ENCODE results near the gene NUDT17.

The NUDT17 gene

DNA sequence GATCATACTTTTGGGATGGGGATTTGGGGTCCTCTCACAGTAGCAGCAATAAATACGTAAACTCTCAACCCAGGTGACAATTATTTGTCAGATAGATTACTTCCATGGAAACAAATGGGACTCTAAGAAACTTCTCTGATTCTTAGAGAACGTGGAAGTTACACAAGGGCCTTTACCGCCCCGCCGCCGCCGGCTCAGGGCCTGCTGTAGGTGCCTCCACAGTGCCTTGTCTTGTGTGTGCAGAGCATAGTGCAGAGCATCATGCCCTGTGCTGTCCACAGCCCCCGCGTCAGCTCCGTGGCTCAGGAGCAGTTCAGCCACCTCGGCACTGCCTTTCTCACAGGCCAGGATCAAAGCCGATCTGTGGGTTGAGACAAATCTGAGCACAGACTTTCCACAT, 29.2 kb downstream of the NUDT17 start:
- POLR2A ChIA-PET, result no interaction called here
- H3K36me3 ChIP-seq (ENCODE audit: control insufficient read depth in 2 of 2, insufficient read depth in 1 of 2, low read length in 2 of 2), result no peaks in the 10 kb centered on the region
- CTCF ChIA-PET, result interaction anchor here (1.0 kb wide), 1 partner anchor 15 kb away, joined by 4 read pairs; the partner anchor contains the start of gene PIAS3
- H3K27ac ChIP-seq (ENCODE audit: extremely low read depth, low read depth, low read length), result no peak overlapping the region
- H3K4me1 ChIP-seq (ENCODE audit: control insufficient read depth, insufficient read depth, low read length), result no peaks in the 10 kb centered on the region
- H3K4me3 ChIP-seq (ENCODE audit: low read depth, low read length), result no peak overlapping the region
- no peaks in the 10 kb centered on the region for H3K9me3 ChIP-seq (ENCODE audit: control insufficient read depth, insufficient read depth, low read depth, low read length)
- TF ChIP-seq, protein P1, sequence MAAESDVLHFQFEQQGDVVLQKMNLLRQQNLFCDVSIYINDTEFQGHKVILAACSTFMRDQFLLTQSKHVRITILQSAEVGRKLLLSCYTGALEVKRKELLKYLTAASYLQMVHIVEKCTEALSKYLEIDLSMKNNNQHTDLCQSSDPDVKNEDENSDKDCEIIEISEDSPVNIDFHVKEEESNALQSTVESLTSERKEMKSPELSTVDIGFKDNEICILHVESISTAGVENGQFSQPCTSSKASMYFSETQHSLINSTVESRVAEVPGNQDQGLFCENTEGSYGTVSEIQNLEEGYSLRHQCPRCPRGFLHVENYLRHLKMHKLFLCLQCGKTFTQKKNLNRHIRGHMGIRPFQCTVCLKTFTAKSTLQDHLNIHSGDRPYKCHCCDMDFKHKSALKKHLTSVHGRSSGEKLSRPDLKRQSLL (tag by site-specific recombination; IDR thresholded peaks at IDR 0.05), result no peak
- TF ChIP-seq ZNF558 (tag by site-specific recombination; IDR thresholded peaks at IDR 0.05) (no peak), YY2 (tag by site-specific recombination; IDR thresholded peaks at IDR 0.05) (no peak), ZNF654 (tag by site-specific recombination; IDR thresholded peaks at IDR 0.05; ENCODE audit: low read depth) (no peak), GLIS1 (tag by site-specific recombination; IDR thresholded peaks at IDR 0.05) (no peak)
- TF ChIP-seq, protein P2, sequence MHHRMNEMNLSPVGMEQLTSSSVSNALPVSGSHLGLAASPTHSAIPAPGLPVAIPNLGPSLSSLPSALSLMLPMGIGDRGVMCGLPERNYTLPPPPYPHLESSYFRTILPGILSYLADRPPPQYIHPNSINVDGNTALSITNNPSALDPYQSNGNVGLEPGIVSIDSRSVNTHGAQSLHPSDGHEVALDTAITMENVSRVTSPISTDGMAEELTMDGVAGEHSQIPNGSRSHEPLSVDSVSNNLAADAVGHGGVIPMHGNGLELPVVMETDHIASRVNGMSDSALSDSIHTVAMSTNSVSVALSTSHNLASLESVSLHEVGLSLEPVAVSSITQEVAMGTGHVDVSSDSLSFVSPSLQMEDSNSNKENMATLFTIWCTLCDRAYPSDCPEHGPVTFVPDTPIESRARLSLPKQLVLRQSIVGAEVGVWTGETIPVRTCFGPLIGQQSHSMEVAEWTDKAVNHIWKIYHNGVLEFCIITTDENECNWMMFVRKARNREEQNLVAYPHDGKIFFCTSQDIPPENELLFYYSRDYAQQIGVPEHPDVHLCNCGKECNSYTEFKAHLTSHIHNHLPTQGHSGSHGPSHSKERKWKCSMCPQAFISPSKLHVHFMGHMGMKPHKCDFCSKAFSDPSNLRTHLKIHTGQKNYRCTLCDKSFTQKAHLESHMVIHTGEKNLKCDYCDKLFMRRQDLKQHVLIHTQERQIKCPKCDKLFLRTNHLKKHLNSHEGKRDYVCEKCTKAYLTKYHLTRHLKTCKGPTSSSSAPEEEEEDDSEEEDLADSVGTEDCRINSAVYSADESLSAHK (tag by site-specific recombination; IDR thresholded peaks at IDR 0.05), result no peak
- TF ChIP-seq, protein P3, sequence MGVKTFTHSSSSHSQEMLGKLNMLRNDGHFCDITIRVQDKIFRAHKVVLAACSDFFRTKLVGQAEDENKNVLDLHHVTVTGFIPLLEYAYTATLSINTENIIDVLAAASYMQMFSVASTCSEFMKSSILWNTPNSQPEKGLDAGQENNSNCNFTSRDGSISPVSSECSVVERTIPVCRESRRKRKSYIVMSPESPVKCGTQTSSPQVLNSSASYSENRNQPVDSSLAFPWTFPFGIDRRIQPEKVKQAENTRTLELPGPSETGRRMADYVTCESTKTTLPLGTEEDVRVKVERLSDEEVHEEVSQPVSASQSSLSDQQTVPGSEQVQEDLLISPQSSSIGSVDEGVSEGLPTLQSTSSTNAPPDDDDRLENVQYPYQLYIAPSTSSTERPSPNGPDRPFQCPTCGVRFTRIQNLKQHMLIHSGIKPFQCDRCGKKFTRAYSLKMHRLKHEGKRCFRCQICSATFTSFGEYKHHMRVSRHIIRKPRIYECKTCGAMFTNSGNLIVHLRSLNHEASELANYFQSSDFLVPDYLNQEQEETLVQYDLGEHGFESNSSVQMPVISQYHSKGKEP (tag by site-specific recombination; IDR thresholded peaks at IDR 0.05), result no peak

DNA sequence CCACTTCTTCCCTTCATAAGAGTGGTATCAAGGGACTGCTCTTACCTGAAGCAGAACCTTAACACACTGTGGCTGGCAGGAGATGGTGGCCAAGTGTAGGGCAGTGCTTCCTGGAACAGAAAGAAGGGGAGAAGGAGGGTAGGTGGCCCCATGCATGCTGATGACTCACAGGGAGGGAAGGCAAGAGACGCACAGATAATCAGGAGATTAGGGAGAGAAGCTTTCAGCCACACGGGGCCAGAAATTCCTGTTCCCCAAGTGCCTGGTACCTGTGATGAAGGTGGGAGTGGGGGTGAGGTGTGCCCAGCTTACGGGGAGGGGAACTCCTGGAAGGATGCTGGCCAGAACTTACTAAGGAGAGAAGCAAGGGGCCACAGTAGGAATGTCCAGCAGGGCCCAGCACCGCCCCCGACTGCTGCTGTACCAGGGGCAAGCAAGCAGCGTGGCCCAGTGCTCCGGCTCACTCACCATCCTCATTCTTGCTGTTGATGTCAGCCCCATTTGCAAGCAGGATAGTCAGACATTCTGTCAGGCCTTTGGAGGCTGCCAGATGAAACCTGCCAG, 32.6 kb downstream of the NUDT17 start:
- no peaks in the 10 kb centered on the region for H3K36me3 ChIP-seq (ENCODE audit: control insufficient read depth in 2 of 2, insufficient read depth in 1 of 2, low read length in 2 of 2)
- TF ChIP-seq SP2 (tag by site-specific recombination; IDR thresholded peaks at IDR 0.05), result no peak
- no peak for TF ChIP-seq OVOL3 (tag by site-specific recombination; IDR thresholded peaks at IDR 0.05)
- TF ChIP-seq, protein P4, sequence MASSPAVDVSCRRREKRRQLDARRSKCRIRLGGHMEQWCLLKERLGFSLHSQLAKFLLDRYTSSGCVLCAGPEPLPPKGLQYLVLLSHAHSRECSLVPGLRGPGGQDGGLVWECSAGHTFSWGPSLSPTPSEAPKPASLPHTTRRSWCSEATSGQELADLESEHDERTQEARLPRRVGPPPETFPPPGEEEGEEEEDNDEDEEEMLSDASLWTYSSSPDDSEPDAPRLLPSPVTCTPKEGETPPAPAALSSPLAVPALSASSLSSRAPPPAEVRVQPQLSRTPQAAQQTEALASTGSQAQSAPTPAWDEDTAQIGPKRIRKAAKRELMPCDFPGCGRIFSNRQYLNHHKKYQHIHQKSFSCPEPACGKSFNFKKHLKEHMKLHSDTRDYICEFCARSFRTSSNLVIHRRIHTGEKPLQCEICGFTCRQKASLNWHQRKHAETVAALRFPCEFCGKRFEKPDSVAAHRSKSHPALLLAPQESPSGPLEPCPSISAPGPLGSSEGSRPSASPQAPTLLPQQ (tag by site-specific recombination; IDR thresholded peaks at IDR 0.05), result 0 out of 2 replicates have a peak, but pooled peaks have one; percentile 29
- no peak for TF ChIP-seq ZNF292 (tag by site-specific recombination; IDR thresholded peaks at IDR 0.05; ENCODE audit: borderline replicate concordance, low read depth)
- no peak for TF ChIP-seq ZNF239 (tag by site-specific recombination; IDR thresholded peaks at IDR 0.05)
- TF ChIP-seq, protein P5, sequence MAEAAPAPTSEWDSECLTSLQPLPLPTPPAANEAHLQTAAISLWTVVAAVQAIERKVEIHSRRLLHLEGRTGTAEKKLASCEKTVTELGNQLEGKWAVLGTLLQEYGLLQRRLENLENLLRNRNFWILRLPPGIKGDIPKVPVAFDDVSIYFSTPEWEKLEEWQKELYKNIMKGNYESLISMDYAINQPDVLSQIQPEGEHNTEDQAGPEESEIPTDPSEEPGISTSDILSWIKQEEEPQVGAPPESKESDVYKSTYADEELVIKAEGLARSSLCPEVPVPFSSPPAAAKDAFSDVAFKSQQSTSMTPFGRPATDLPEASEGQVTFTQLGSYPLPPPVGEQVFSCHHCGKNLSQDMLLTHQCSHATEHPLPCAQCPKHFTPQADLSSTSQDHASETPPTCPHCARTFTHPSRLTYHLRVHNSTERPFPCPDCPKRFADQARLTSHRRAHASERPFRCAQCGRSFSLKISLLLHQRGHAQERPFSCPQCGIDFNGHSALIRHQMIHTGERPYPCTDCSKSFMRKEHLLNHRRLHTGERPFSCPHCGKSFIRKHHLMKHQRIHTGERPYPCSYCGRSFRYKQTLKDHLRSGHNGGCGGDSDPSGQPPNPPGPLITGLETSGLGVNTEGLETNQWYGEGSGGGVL (tag by site-specific recombination; IDR thresholded peaks at IDR 0.05), result peak; percentile 49; the same call in 1 of the 2 replicates
- TF ChIP-seq ZNF626 (tag by site-specific recombination; IDR thresholded peaks at IDR 0.05), result no peak
- H3K9me3 ChIP-seq (ENCODE audit: control insufficient read depth, insufficient read depth, low read depth, low read length), result no peaks in the 10 kb centered on the region
- no peaks in the 10 kb centered on the region for H3K4me1 ChIP-seq (ENCODE audit: control insufficient read depth, insufficient read depth, low read length)
- no peak overlapping the region for H3K4me3 ChIP-seq (ENCODE audit: low read depth, low read length)
- ChIA-PET POLR2A (interaction anchor here (1.7 kb wide), 1 partner anchor 19 kb away, joined by 5 read pairs; the partner anchor contains the start of gene PIAS3), CTCF (interaction anchor here (0.5 to 7.5 kb wide), 4 partner anchors 13 to 32 kb away, joined by 3 to 70 read pairs (median 10); partner anchors contain the start of gene NUDT17)
- H3K27ac ChIP-seq (ENCODE audit: extremely low read depth, low read depth, low read length), result no peak overlapping the region
